GM18498 (cell line): ENCODE measurements around the gene CELF4.

ENCODE experiments used
- ATAC-seq: cut with Tn5 transposase; IDR thresholded peaks from one replicate; pipeline ENCODE4 v1.9.1; 2021; ENCODE audit warnings: mild to moderate bottlenecking, moderate library complexity; ENCODE audit not compliant: unreplicated experiment

CELF4 gene

GRCh38 chr18:37565101-37565976 lies at the start of gene CELF4:
TSS of gene CELF4 (minus strand) at chr18:37565798.
- no peak for ATAC-seq

- ATAC-seq: no peak
Observed at GRCh38 chr18:37613253-37613565, 47.6 kb upstream of the CELF4 start.

GRCh38 chr18:37612524-37613252 lies 47.1 kb upstream of the CELF4 start:
- no peak for ATAC-seq

GRCh38 chr18:37611614-37612279 lies 46.1 kb upstream of the CELF4 start:
- ATAC-seq: no peak

GRCh38 chr18:37608876-37609275 lies 43.3 kb upstream of the CELF4 start:
- ATAC-seq: no peak

GRCh38 chr18:37607281-37607680 lies 41.7 kb upstream of the CELF4 start:
- ATAC-seq: no peak

GRCh38 chr18:37604032-37604431 lies 38.4 kb upstream of the CELF4 start:
- ATAC-seq: no peak

- ATAC-seq: no peak
Observed at GRCh38 chr18:37598966-37599896, 33.6 kb upstream of the CELF4 start.

- no peak for ATAC-seq
Observed at GRCh38 chr18:37598396-37598795, 32.8 kb upstream of the CELF4 start.

GRCh38 chr18:37590346-37590745 lies 24.7 kb upstream of the CELF4 start:
- ATAC-seq: no peak

- no peak for ATAC-seq
Observed at GRCh38 chr18:37588289-37588688, 22.7 kb upstream of the CELF4 start.

GRCh38 chr18:37586656-37587225 lies 21.1 kb upstream of the CELF4 start:
- ATAC-seq: no peak

GRCh38 chr18:37584952-37585695 lies 19.5 kb upstream of the CELF4 start:
- no peak for ATAC-seq

GRCh38 chr18:37584217-37584616 lies 18.6 kb upstream of the CELF4 start:
- ATAC-seq: no peak

GRCh38 chr18:37582261-37582660 lies 16.7 kb upstream of the CELF4 start:
- no peak for ATAC-seq

GRCh38 chr18:37578886-37579513 lies 13.4 kb upstream of the CELF4 start:
- no peak for ATAC-seq

GRCh38 chr18:37578182-37578678 lies 12.6 kb upstream of the CELF4 start:
- ATAC-seq: no peak

GRCh38 chr18:37577051-37577611 lies 11.5 kb upstream of the CELF4 start:
- no peak for ATAC-seq

GRCh38 chr18:37575646-37576045 lies 10.0 kb upstream of the CELF4 start:
- ATAC-seq: no peak
